Activated T-cell treated with anti-CD3 and anti-CD28 coated beads, Interleukin-2, amount 50 U/mL, for 4 hours (primary cell): ENCODE results near the gene STPG4. TPM values are rescaled to one million over a fixed set of nuclear protein-coding genes. Genes with fewer than 3 reads are reported as not detected.
"Not testable (repeated sequence)": the region's sequence is repeated elsewhere in the genome, so short reads cannot be mapped to it uniquely, and the experiment has no call there.

ENCODE experiments used
- ATAC-seq, 2 donors: fragments of 200-7000 bp; cut with Tn5 transposase; one replicate each; pipeline ENCODE4 v1.10.0; 2021
- DNase-seq: peaks from one replicate; pipeline ENCODE4 v3.0.0-alpha.2; 2020
- H3K27me3 Mint-ChIP-seq: one replicate; pipeline ENCODE4 v1.8.0; 2021; ENCODE audit warnings: low read depth, mixed read lengths
- H3K36me3 Mint-ChIP-seq: one replicate; pipeline ENCODE4 v1.8.0; 2022; ENCODE audit warnings: mixed read lengths; ENCODE audit not compliant: insufficient read depth
- H3K4me1 Mint-ChIP-seq: one replicate; pipeline ENCODE4 v1.8.0; 2021; ENCODE audit warnings: low read depth, mixed read lengths
- H3K4me3 Mint-ChIP-seq: one replicate; pipeline ENCODE4 v1.8.0; 2021; ENCODE audit warnings: mild to moderate bottlenecking, moderate library complexity, mixed read lengths
- H3K9me3 Mint-ChIP-seq: one replicate; pipeline ENCODE4 v1.8.0; 2021; ENCODE audit warnings: mixed read lengths
- total RNA-seq, 3 donors: library from RNA; stranded (reverse); gene quantifications; one replicate each; pipeline ENCODE4 v1.2.1, GENCODE V29; 2021

The STPG4 gene
- total RNA-seq, 3 donors from 2014 or later = not detected

DNA sequence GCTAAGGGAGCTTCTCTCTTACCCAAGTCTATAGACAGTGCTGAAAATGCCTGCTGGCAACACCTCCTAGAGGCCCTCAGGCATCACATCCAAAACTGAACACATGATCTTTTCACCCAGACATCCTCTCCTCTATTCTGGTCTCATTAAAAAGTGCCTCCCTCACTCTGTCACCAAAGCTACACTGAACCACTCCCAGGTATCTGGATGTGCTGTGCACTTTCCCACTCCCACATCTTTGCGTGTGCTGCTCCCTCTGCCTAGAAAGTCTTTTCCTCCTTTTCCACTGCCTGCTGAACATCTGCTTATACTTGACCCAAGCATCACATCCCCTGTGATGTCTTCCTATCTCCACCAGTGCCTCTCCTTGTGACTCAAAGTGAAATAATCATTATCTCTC, 26.1 kb upstream of the STPG4 start:
- DNase-seq (no peak), ATAC-seq (no peak)
- H3K36me3 Mint-ChIP-seq = no peaks in the 10 kb centered on the region
- peaks cover 2% of the 10 kb centered on the region for H3K27me3 Mint-ChIP-seq
- H3K9me3 Mint-ChIP-seq = no peaks in the 10 kb centered on the region
- H3K4me1 Mint-ChIP-seq = peaks cover 10% of the 10 kb centered on the region
- no peak overlapping the region for H3K4me3 Mint-ChIP-seq

DNA sequence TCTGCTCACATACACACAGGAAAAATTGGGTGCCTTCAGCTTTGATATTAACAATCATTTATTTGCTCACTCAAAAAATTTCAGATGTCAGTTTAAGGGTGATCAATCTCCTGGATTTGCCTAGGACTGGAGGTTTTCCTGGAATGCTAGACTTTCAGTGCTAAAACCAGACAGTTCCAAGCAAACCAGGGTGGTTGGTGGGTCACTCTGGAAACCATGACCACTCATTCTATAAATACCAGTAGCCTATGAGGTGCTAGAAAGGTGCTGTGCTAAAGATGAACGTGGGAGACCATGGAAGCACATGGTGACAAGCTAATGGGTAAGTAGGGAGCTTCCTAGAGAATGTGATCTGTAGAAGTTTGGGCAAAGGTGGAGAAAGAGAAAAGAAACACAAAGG, 25.4 kb upstream of the STPG4 start:
- H3K27me3 Mint-ChIP-seq = peaks cover 2% of the 10 kb centered on the region
- H3K9me3 Mint-ChIP-seq = no peaks in the 10 kb centered on the region
- ATAC-seq = no peak
- DNase-seq = no peak
- peaks cover 10% of the 10 kb centered on the region for H3K4me1 Mint-ChIP-seq
- H3K36me3 Mint-ChIP-seq = no peaks in the 10 kb centered on the region
- H3K4me3 Mint-ChIP-seq = no peak overlapping the region

DNA sequence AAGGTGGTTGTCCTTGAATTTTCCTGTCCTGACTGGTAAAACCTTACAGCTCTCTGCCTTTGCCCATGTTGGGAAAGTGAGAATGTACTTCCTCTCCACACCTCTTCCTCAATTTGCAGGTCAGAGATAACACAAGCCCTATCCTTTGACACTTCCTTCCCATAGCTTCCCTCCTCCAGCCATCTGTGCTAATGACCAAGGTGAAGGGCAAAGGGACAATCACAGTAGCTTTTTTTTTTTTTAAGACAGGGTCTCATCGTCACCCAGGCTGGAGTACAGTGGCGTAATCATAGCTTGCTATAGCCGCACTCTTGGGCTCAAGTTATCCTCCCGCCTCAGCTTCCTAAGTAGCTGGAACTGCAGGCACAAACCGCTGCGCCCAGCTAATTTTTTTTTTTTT, 24.3 kb upstream of the STPG4 start:
- Mint-ChIP-seq H3K36me3 (no peaks in the 10 kb centered on the region), H3K4me1 (peaks cover 14% of the 10 kb centered on the region), H3K9me3 (no peaks in the 10 kb centered on the region), H3K27me3 (no peaks in the 10 kb centered on the region), H3K4me3 (no peak overlapping the region)
- DNase-seq (no peak), ATAC-seq (no peak)

DNA sequence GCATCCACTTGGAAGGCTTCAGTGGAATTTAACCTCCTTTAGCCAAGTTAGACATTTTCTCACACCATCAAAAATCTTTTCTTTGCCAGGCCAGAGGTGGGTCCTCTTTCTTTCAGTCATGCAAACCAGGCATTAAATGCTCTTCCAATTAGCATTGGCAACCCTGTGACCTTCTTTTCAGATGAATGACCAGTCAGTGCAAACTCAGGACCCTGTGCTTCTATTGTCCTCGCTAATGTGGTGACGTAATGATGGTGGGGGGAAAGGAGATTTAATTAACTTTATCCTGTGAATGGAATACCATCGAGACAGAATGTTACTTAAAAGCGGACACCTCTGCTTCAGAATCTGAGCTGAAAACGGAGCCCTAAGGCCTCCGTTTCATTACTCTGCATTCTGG, 23.2 kb upstream of the STPG4 start:
- ATAC-seq (no peak), DNase-seq (no peak)
- Mint-ChIP-seq H3K36me3 (peaks cover 2% of the 10 kb centered on the region), H3K4me1 (peaks cover 25% of the 10 kb centered on the region), H3K9me3 (no peaks in the 10 kb centered on the region), H3K4me3 (no peak overlapping the region), H3K27me3 (no peaks in the 10 kb centered on the region)

DNA sequence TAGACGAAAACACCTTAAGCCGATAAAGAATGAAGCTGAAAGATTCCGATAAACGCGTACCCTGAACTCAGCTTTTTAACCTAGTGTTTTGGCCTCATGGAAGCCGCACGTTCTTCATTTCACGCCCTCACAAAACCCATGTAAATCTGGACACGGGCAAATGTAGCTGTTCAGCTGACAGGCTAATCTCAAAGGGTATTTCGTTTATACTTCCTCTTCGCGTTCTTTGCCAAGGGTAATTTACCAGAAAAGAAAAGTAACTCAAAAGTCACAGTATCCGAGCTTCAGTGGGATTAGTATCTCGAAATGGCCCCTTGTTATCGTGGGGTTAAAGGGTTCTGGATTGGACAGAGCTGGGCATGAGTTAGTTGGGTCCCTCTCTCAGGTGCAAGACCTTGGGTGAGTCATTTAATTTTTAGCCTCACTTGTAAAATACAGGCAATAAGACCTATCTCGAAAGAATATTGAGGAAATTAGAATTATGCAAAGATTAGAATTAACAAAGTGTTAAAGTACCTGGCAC, 22.0 kb upstream of the STPG4 start:
- Mint-ChIP-seq H3K4me1 (peaks cover 36% of the 10 kb centered on the region), H3K27me3 (no peaks in the 10 kb centered on the region), H3K4me3 (peak overlapping the region; percentile 97), H3K9me3 (no peaks in the 10 kb centered on the region), H3K36me3 (peaks cover 4% of the 10 kb centered on the region)
- DNase-seq (no peak), ATAC-seq (no peak)

DNA sequence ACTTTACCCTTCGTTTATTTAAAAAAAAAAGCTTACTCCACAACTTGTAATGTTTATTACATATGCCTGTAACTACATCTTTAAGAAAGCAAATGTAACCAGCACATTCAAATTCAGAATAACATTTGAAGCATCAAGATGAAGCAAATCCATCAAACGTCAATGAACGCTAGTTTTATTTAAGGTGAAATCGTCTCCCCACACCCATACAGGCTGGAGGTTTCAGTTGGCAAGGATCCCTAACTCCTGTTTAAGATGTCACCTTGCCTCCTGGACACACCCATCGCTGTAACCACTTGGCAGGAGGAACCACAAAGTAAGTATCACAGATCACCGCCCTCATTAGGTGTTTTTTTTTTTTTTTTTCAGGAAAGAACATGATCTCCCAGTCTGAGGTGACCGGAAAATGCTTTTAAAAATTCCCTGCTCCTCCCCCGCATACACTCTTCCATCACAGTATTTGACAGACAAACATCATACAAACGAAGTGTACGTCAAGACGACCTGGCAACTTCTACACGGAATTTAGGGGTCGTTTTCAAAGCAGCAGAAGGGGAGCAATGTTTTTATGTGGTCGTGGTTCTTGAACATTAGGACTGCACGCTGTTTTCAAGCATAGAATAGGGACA, 19.7 kb upstream of the STPG4 start:
- no peaks in the 10 kb centered on the region for H3K27me3 Mint-ChIP-seq
- H3K9me3 Mint-ChIP-seq = no peaks in the 10 kb centered on the region
- ATAC-seq (no peak), DNase-seq (no peak)
- H3K36me3 Mint-ChIP-seq = peaks cover 8% of the 10 kb centered on the region
- H3K4me1 Mint-ChIP-seq = peaks cover 57% of the 10 kb centered on the region
- peak overlapping the region; percentile 95 for H3K4me3 Mint-ChIP-seq

DNA sequence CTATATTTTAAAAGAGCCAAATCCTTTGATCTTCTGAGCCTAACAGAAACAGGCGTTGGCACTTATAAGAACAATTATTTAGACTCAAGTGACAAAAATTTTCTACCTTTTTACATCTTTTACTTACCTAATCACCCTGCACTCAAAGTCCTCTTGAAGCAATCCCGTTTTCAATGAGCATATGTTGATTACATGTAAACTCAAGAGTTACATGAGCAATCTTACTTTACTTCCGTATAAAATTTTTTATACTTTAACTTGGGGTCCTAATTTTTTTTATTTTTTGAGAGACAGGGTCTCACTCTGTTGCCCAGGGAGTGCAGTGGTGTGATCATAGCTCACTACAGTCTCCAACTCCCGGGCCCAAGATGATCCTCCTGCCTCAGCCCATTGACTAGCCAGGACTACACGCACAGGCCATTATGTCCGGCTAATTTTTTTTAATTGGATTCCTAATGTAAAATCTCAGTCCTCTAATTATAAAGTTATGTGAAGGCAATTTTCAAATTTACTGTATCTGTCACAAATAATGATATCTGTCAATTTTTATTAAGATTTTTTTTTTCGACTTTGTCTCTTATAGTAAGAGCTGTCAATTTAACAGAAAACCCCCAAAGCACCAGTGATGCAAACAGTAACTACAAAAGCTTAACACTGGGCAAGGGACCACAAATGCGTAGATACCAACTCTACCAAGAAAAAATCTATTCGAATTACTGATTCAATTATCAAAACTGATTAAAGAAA, 19.1 kb upstream of the STPG4 start:
- H3K36me3 Mint-ChIP-seq = peaks cover 11% of the 10 kb centered on the region
- H3K4me3 Mint-ChIP-seq = peak overlapping the region; percentile 95
- H3K9me3 Mint-ChIP-seq = no peaks in the 10 kb centered on the region
- no peak for ATAC-seq
- no peak for DNase-seq
- peaks cover 59% of the 10 kb centered on the region for H3K4me1 Mint-ChIP-seq
- H3K27me3 Mint-ChIP-seq = no peaks in the 10 kb centered on the region

DNA sequence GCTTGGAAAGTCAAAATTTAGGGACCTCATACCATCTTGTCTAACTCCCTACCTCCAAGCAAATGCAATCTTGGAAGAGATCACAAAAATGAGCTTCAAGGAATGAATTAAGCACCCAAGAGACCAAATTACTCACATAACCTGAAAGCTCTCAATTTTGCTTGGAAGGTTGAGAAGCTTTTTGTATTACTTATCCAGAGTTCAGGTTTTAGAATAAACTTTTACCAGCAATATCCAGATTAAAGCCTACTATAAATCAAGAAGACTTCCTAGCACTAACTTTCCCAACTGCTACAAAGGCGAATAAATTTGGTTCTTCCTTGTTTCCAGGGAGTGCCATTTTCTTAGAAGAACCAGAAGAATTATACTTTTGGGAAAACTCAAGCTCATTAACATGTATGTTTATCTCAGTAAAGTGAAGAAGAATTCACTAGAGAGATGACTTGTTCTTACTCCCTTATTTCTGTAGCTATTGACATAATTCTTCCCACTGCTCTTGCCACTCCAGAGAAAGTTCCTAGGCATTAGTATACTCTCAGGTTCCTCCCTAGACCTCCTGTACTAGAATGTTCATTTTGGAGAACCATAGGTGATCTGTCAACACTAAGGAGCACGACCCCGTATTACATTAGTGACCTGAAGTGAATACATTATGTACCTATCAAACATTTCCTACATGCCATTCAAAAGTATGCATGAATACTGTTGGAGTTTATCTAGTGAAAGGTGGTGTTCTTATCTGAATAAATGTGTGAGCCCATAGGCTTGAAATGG, 18.0 kb upstream of the STPG4 start:
- ATAC-seq = no peak
- peaks cover 17% of the 10 kb centered on the region for H3K36me3 Mint-ChIP-seq
- no peaks in the 10 kb centered on the region for H3K9me3 Mint-ChIP-seq

DNA sequence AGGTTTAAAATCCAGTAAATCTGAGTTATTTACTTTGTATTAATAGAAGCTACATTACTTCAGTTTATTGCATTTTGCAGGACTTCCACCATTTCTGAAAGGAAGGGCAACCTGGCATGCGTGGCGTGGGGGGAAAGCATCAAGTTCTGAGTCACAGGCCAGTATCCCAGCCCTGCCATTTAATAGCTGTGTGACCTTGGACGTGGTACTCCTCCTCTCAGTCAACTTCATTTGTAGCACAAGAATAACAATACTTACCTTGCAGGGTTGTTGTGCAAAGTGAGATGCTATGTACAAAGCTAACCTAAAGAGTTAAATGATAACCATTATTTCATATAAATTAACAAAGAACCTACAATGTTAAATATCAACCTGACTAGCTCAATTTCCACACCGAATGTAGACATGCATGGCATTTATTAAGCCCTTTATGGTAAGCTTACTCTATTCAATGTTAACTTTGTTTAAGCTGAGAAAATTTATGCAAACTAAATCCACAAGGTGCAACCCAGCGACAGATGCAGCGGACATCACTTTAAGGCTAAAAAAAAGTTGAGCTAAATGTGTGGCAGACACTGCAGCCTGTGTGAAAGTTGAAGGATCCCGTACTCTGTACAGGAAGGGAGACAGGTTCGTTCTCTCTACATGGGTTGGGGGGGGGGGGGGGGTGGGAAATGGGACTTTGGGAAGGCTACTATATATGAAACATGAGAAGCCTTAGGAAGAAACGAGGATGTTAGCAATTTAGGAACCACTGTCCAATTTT, 17.2 kb upstream of the STPG4 start:
- Mint-ChIP-seq H3K36me3 (peaks cover 20% of the 10 kb centered on the region), H3K9me3 (no peaks in the 10 kb centered on the region), H3K4me3 (peak overlapping the region; percentile 95), H3K4me1 (peaks cover 64% of the 10 kb centered on the region), H3K27me3 (no peaks in the 10 kb centered on the region)
- DNase-seq (no peak), ATAC-seq (no peak)

More for the DNA sequence above, 18.0 kb upstream of the STPG4 start:
- Mint-ChIP-seq H3K4me1 (peaks cover 66% of the 10 kb centered on the region), H3K4me3 (peak overlapping the region; percentile 95), H3K27me3 (no peaks in the 10 kb centered on the region)
- DNase-seq = no peak

DNA sequence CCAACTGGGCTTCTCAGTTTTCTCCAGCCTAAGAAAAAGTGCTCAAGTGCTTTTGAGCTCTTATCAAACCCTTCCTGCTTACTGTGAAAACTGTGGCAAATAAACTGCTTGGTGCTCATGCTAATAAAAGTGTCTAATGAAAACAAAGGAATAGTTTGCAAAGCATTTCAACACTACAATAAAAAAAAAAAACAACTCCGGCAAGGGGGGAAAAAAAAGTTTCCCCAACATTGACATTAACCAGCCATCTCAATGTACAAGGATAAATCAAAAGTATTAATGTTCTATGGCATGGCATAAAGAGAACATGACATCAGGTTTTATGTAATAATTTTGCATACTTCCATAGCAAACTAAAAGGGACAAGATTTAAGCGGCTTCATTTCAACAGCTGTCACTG, 14.7 kb upstream of the STPG4 start:
- ATAC-seq (no peak), DNase-seq (no peak)
- H3K4me3 Mint-ChIP-seq = no peak overlapping the region
- no peaks in the 10 kb centered on the region for H3K27me3 Mint-ChIP-seq
- H3K9me3 Mint-ChIP-seq = no peaks in the 10 kb centered on the region
- H3K4me1 Mint-ChIP-seq = peaks cover 70% of the 10 kb centered on the region
- H3K36me3 Mint-ChIP-seq = peaks cover 30% of the 10 kb centered on the region

DNA sequence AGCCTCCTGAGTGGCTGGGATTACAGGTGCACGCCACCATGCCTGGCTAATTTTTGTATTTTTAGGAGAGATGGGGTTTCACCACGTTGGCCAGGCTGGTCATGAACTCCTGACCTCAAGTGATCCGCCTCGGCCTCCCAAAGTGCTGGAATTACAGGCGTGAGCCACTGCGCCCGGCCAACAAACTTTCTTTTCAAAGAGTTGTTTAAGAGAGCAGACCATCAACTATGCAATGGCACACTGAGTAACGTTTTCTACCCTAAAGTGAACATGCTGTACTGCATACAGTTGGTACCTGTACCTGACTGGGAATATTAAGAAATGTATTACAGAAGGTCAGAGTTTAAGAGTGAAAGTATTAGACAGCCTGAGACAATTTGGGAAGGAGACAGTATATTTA, 13.8 kb upstream of the STPG4 start:
- H3K4me3 Mint-ChIP-seq, DNase-seq, ATAC-seq, H3K9me3 Mint-ChIP-seq, H3K27me3 Mint-ChIP-seq: not testable (repeated sequence)
- H3K4me1 Mint-ChIP-seq = peaks cover 67% of the 10 kb centered on the region
- peaks cover 35% of the 10 kb centered on the region for H3K36me3 Mint-ChIP-seq

DNA sequence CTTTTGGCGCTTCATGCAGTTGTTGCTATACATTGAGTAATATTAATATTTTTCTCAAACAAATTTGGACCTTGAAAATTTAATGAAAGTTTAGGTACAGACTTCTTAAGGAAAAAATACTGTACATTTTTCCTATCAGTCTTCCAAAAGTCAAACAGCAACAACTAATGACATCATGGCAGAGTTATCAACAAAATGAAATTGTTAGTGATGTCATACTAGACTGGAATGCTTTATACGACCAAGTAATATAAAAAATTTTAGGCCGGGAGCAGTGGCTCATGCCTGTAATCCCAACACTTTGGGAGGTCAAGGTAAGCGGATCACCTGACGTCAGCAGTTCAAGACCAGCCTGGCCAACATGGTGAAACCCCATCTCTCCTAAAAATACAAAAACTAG, 12.0 kb upstream of the STPG4 start:
- no peak for ATAC-seq

DNA sequence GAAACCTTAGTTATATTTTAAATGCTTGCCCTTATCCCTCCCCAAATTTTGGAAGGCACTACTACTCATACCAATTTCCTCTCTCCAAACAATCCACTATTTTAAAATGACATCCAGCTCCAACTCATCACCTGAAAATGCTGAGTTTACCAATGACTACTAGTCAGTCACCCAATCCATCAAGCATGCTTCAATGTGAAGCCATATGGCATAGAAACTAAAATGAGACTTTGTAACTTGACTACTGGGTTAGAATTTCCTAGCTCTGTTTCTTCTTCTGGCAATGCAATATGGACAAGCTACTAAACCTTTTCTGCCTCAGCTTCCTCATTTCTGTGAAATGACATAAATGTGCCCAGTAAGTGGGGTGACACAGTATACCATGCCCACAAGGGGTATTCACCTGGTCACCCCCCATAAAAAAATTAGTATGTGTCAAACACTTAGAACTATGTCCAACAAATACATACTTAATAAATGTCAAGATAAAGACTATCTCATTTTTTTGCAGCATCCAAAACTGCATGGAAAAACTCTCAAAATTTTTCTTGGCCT, 10.0 kb upstream of the STPG4 start:
- H3K27me3 Mint-ChIP-seq = no peaks in the 10 kb centered on the region
- H3K36me3 Mint-ChIP-seq = peaks cover 48% of the 10 kb centered on the region
- H3K9me3 Mint-ChIP-seq = no peaks in the 10 kb centered on the region
- H3K4me1 Mint-ChIP-seq = peaks cover 40% of the 10 kb centered on the region
- H3K4me3 Mint-ChIP-seq = no peak overlapping the region
- no peak for ATAC-seq
- DNase-seq = no peak

More for the DNA sequence above, 12.0 kb upstream of the STPG4 start:
- Mint-ChIP-seq H3K27me3 (no peaks in the 10 kb centered on the region), H3K4me3 (no peak overlapping the region), H3K36me3 (peaks cover 38% of the 10 kb centered on the region), H3K9me3 (no peaks in the 10 kb centered on the region), H3K4me1 (peaks cover 59% of the 10 kb centered on the region)
- DNase-seq = no peak

DNA sequence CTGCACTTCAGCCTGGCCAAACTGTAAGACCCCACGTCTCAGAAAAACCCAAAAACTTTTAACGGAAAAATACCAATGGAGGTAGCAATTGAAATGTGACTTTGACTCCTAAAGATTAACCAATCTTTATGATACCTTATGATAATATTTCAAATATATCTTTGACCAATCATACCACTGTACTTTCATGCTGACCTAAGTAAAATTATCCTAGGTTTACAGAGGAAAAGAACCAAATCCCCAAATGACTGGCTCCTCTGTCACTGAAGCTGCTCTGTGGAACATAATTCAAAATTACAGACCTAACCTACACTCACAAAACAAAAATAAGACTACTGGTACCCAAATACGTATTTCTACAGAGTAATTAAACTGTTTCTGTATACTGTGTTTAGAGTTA, 7.7 kb upstream of the STPG4 start:
- no peak for ATAC-seq
- Mint-ChIP-seq H3K9me3 (no peaks in the 10 kb centered on the region), H3K27me3 (no peaks in the 10 kb centered on the region), H3K4me3 (no peak overlapping the region), H3K4me1 (peaks cover 24% of the 10 kb centered on the region), H3K36me3 (peaks cover 44% of the 10 kb centered on the region)
- DNase-seq = no peak
